K562 (cell line): ENCODE data around the gene USP50. TPM values are rescaled to one million over a fixed set of nuclear protein-coding genes. Genes with fewer than 3 reads are reported as not detected.

Source experiments
- ATAC-seq: fragments of 200-7000 bp; cut with Tn5 transposase; 3 replicates; pipeline ENCODE4 v1.9.1; 2020; ENCODE audit warnings: moderate library complexity
- BruUV-seq: library from RNA; stranded (reverse); fragments of 400-500 nt; replicated peaks from 2 replicates; lab custom pipeline; 2021; lab: Mats Ljungman, UMichigan
- CTCF ChIA-PET: fragments of 300-600 bp; formaldehyde crosslinking; extraction: SDS; loops from one replicate; lab custom pipeline; 2021; ENCODE audit warnings: low intra/inter-chr PET ratio; lab: Yijun Ruan, JAX
- POLR2A ChIA-PET: fragments of 300-600, 350-650 bp; sonication (Branson Sonifier 250); formaldehyde crosslinking; extraction: SDS; loops from one replicate; lab custom pipeline; 2021; ENCODE audit warnings: antibody characterized with exemption, inconsistent platforms; lab: Yijun Ruan, JAX
- DNase-seq, 4 experiments: peaks; one replicate each; pipeline versions ENCODE4 v3.0.0 to v3.0.0-alpha.2; 2011 to 2018; ENCODE audit warnings: low spot score in 3 of 4, mixed read lengths in 3 of 4; ENCODE audit errors: extremely low read depth in 1 of 4
- FAIRE-seq: peaks from 2 replicates; lab custom pipeline; 2011; peaks lifted over from hg19 to GRCh38; lab: Jason Lieb, UNC
- H2AFZ ChIP-seq: 2 replicates; pipeline ENCODE4 v1.6.0; 2011; ENCODE audit warnings: low read depth, low read length, control low read depth, inconsistent platforms
- H3K27ac ChIP-seq: fragments of 200-600 bp; 3 replicates; pipeline ENCODE4 v1.8.0; 2011; ENCODE audit warnings: low read depth, mild to moderate bottlenecking, control low read depth, inconsistent platforms, low read length, moderate library complexity, mixed read lengths; ENCODE audit errors: extremely low read depth
- H3K27me3 ChIP-seq, 2 experiments: fragments of 300-600 bp in 1 of 2; 2 replicates in 1 of 2; 3 replicates in 1 of 2; pipeline versions ENCODE4 v1.6.0 to v1.8.0; 2011; ENCODE audit warnings: inconsistent platforms in 2 of 2, low read length in 2 of 2, mild to moderate bottlenecking in 1 of 2, mixed read lengths in 1 of 2, moderate library complexity in 1 of 2; ENCODE audit not compliant: control insufficient read depth in 2 of 2, insufficient read depth in 2 of 2
- H3K36me3 ChIP-seq: fragments of 300-600 bp; 3 replicates; pipeline ENCODE4 v1.8.0; 2011; ENCODE audit warnings: mild to moderate bottlenecking, low read length, inconsistent platforms; ENCODE audit not compliant: control insufficient read depth, insufficient read depth
- H3K4me1 ChIP-seq, 2 experiments: fragments of 200-600 bp in 1 of 2; replicated peaks in 1 of 2; 2 replicates in 1 of 2; 3 replicates in 1 of 2; pipeline versions ENCODE4 v1.5.1 to v1.8.0; 2011; ENCODE audit warnings: inconsistent platforms in 2 of 2, low read length in 2 of 2, mild to moderate bottlenecking in 1 of 2, mixed read lengths in 1 of 2, moderate library complexity in 1 of 2; ENCODE audit not compliant: control insufficient read depth in 2 of 2, insufficient read depth in 2 of 2
- H3K4me2 ChIP-seq: 2 replicates; pipeline ENCODE4 v1.6.1; 2011; ENCODE audit warnings: low read length, control low read depth, inconsistent platforms, mixed read lengths; ENCODE audit not compliant: insufficient read depth
- H3K4me3 ChIP-seq: fragments of 200-600 bp; sonication (generic), shearing (Covaris generic); 2 replicates; pipeline ENCODE4 v1.5.1; 2016; ENCODE audit warnings: control low read depth, inconsistent platforms
- H3K79me2 ChIP-seq: fragments of 200-600 bp; 3 replicates; pipeline ENCODE4 v1.8.0; 2011; ENCODE audit warnings: low read length, inconsistent platforms; ENCODE audit not compliant: control insufficient read depth, insufficient read depth
- H3K9ac ChIP-seq, 2 experiments: 2 replicates each; pipeline versions ENCODE4 v1.6.0 to v1.6.1; 2011; ENCODE audit warnings: low read depth in 2 of 2, low read length in 2 of 2, control low read depth in 1 of 2, inconsistent platforms in 1 of 2, mild to moderate bottlenecking in 1 of 2, mixed read lengths in 1 of 2; ENCODE audit not compliant: insufficient read depth in 1 of 2
- H3K9me1 ChIP-seq: one replicate; pipeline ENCODE4 v1.6.0; 2011; ENCODE audit warnings: inconsistent platforms, mild to moderate bottlenecking, low read length, moderate library complexity; ENCODE audit not compliant: control insufficient read depth, insufficient read depth
- H3K9me3 ChIP-seq: replicated peaks from 2 replicates; pipeline ENCODE4 v1.5.1; 2011; ENCODE audit warnings: low read depth, low read length, inconsistent platforms; ENCODE audit not compliant: control insufficient read depth, insufficient read depth
- H4K20me1 ChIP-seq: replicated peaks from 2 replicates; pipeline ENCODE4 v1.6.1; 2011; ENCODE audit warnings: low read length, inconsistent platforms, mixed read lengths; ENCODE audit not compliant: control insufficient read depth, insufficient read depth
- ASH1L ChIP-seq: fragments of 450-650 bp; IDR thresholded peaks from 2 replicates; pipeline ENCODE4 v1.6.1; 2018; ENCODE audit warnings: borderline replicate concordance, mild to moderate bottlenecking, low read depth; ENCODE audit not compliant: partially characterized antibody
- BRCA1 ChIP-seq, 2 experiments: fragments of 450-650 bp in 1 of 2; sonication (generic) in 1 of 2; formaldehyde crosslinking in 1 of 2; IDR thresholded peaks; 2 replicates each; pipeline versions ENCODE4 v1.5.0 to v1.6.1; 2017 to 2020; ENCODE audit warnings: mild to moderate bottlenecking in 1 of 2, missing genetic modification reagents in 1 of 2
- CREBBP ChIP-seq: IDR thresholded peaks from one replicate; pipeline ENCODE4 v1.6.1; 2012; ENCODE audit warnings: low read depth, mild to moderate bottlenecking, control low read depth, inconsistent platforms, low read length
- EHMT2 ChIP-seq: fragments of 450-650 bp; IDR thresholded peaks from 2 replicates; pipeline ENCODE4 v1.6.1; 2018; ENCODE audit warnings: antibody characterized with exemption
- ID3 ChIP-seq, 2 experiments: fragments of 250-450 bp in 1 of 2; fragments of 450-650 bp in 1 of 2; sonication (Bioruptor Pico) in 1 of 2; IDR thresholded peaks; 2 replicates each; pipeline versions ENCODE4 v1.6.1 to v1.8.0; 2016 to 2021; ENCODE audit warnings: mild to moderate bottlenecking in 2 of 2, moderate library complexity in 2 of 2, missing compliant biosample characterization in 1 of 2, missing genetic modification characterization in 1 of 2
- NKRF ChIP-seq: fragments of 450-650 bp; IDR thresholded peaks from 2 replicates; pipeline ENCODE4 v1.6.1; 2016; ENCODE audit warnings: borderline replicate concordance
- NR3C1 ChIP-seq: sonication (generic); formaldehyde crosslinking; IDR thresholded peaks from 2 replicates; pipeline ENCODE4 v1.8.1; 2022; ENCODE audit warnings: missing genetic modification reagents
- SAP30 ChIP-seq: fragments of 200-600 bp; sonication (generic); IDR thresholded peaks from 2 replicates; pipeline ENCODE4 v1.6.1; 2012; ENCODE audit warnings: borderline replicate concordance, low read depth, mild to moderate bottlenecking, moderate library complexity, low read length, control low read depth, inconsistent platforms; ENCODE audit not compliant: insufficient read depth, poor library complexity, severe bottlenecking
- ZNF280B ChIP-seq: fragments of 250-450 bp; sonication (Bioruptor Pico); IDR thresholded peaks from 2 replicates; pipeline ENCODE4 v1.5.1; 2021; ENCODE audit warnings: mild to moderate bottlenecking
- ZNF589 ChIP-seq: fragments of 200-800 bp; sonication (Bioruptor generic); IDR thresholded peaks from 2 replicates; pipeline ENCODE4 v1.6.1; 2016; ENCODE audit warnings: low read depth, missing genetic modification characterization, missing compliant biosample characterization
- ZNF780A ChIP-seq: fragments of 250-450 bp; sonication (Bioruptor Pico); IDR thresholded peaks from 2 replicates; pipeline ENCODE4 v1.5.0; 2021; ENCODE audit warnings: mild to moderate bottlenecking
- WGBS: fragments of 100-300 bp; shearing (Covaris generic); methylation state at CpG from one replicate; pipeline ENCODE4 v1.1.6; 2016; ENCODE audit warnings: low coverage, mixed read lengths; ENCODE audit not compliant: insufficient coverage; ENCODE audit errors: missing lambda C conversion rate; 5-methylcytosine and 5-hydroxymethylcytosine counted together
- in situ Hi-C: fragments of 300-500 bp; cut with MboI; formaldehyde crosslinking; loops from 4 replicates; pipeline ENCODE4 v1.15.0; 2018; ENCODE audit warnings: inconsistent platforms, mixed read lengths
- intact Hi-C: fragments of 100-400 bp; cut with micrococcal nuclease; formaldehyde crosslinking; loops from 2 replicates; pipeline ENCODE4 v1.14.2; 2022
- polyA plus RNA-seq, 8 experiments: library from polyadenylated mRNA; depleted of rRNA in 4 of 8; stranded (reverse) in 5 of 8; unstranded in 3 of 8; fragments of >200 nt; fragmentation: Nextera tagmentation in 2 of 8; fragmentation: Illumina TruSeq in 1 of 8; extraction: Ambion mirVana in 2 of 8; extraction: Trizol in 1 of 8; gene quantifications; 2 replicates each; pipeline versions ENCODE4 v1.2.1 to v1.2.3, GENCODE V29; 2011 to 2014; ENCODE audit warnings: inconsistent platforms in 1 of 8, missing spikeins in 1 of 8
- total RNA-seq, 7 experiments: library from RNA; depleted of rRNA in 6 of 7; stranded (reverse); fragments of >200 nt in 6 of 7; fragmentation: Illumina TruSeq in 2 of 7; extraction: Trizol in 2 of 7; gene quantifications; 2 replicates each; pipeline versions ENCODE4 v1.2.1 to v1.2.3, GENCODE V29; 2011 to 2021; ENCODE audit warnings: low replicate concordance in 1 of 7

Gene USP50
- total and polyA plus RNA-seq, 9 of the 15 experiments (the other 6 are each of a cell fraction or from before 2014, with no cell fraction given) = not detected

- 90% methylated on average over 7 of the region's 7 CpGs for WGBS
- H3K36me3 ChIP-seq = peaks cover 72% of the 10 kb centered on the region
- no peaks in the 10 kb centered on the region for H4K20me1 ChIP-seq
- POLR2A ChIA-PET = no interaction called here
- intact Hi-C loops = no loop called here
- no peak overlapping the region for H2AFZ ChIP-seq
- no peaks in the 10 kb centered on the region for H3K9me3 ChIP-seq
- CTCF ChIA-PET = no interaction called here
- DNase-seq = no peak
- no peak overlapping the region for H3K4me2 ChIP-seq
- H3K9me1 ChIP-seq = no peaks in the 10 kb centered on the region
- H3K9ac ChIP-seq = no peak overlapping the region
- TF ChIP-seq ZNF280B (CRISPR knock-in tag) (no peak), EHMT2 (no peak), NKRF (no peak), ID3 (CRISPR knock-in tag; IDR thresholded peaks at IDR 0.05) (no peak), ID3 (tag; IDR thresholded peaks at IDR 0.05) (no peak), NR3C1 (CRISPR knock-in tag) (no peak), ZNF780A (no peak), CREBBP (no peak), SAP30 (no peak), ASH1L (no peak), BRCA1 (IDR thresholded peaks at IDR 0.05) (no peak), BRCA1 (CRISPR knock-in tag; IDR thresholded peaks at IDR 0.05) (no peak), ZNF589 (no peak)
- TF ChIP-seq, all 486 proteins: peak for 0
- Histone ChIP-seq H3K4me1 (no peaks in the 10 kb centered on the region), H3K27me3 (no peaks in the 10 kb centered on the region), H3K79me2 (peaks cover 6% of the 10 kb centered on the region; the same call in 1 of the 3 replicates), H3K27ac (no peak overlapping the region), H3K4me3 (no peak overlapping the region)
- BruUV-seq = no TSS peak
- FAIRE-seq (no peak), ATAC-seq (no peak)
- in situ Hi-C loops = no loop called here
Observed at GRCh38 chr15:50458348-50459112, 87.9 kb downstream of the USP50 start.
